K562 (cell line): ENCODE measurements around the gene SLC7A4. TPM values are rescaled to one million over a fixed set of nuclear protein-coding genes. Genes with fewer than 3 reads are reported as not detected.

Experiments used
- ARID1B ChIP-seq: fragments of 450-650 bp; IDR thresholded peaks from 2 replicates; pipeline ENCODE4 v1.6.1; 2016; ENCODE audit warnings: antibody characterized with exemption, mild to moderate bottlenecking, inconsistent platforms
- CXXC5 ChIP-seq: fragments of 250-450 bp; sonication (Bioruptor Pico); IDR thresholded peaks from 2 replicates; pipeline ENCODE4 v1.8.0; 2022; ENCODE audit warnings: inconsistent platforms, mild to moderate bottlenecking, moderate library complexity
- ELF2 ChIP-seq: fragments of 250-450 bp; sonication (Bioruptor Pico); IDR thresholded peaks from 2 replicates; pipeline ENCODE4 v1.5.0; 2021; ENCODE audit warnings: mild to moderate bottlenecking
- KLF13 ChIP-seq: fragments of 450-650 bp; IDR thresholded peaks from 2 replicates; pipeline ENCODE4 v1.6.1; 2016; ENCODE audit warnings: missing genetic modification characterization, low read depth, mild to moderate bottlenecking, missing compliant biosample characterization, moderate library complexity, borderline replicate concordance
- MCM2 ChIP-seq: fragments of 450-650 bp; IDR thresholded peaks from 2 replicates; pipeline ENCODE4 v1.6.1; 2017; ENCODE audit warnings: low read depth, mild to moderate bottlenecking
- NR4A1 ChIP-seq, 2 experiments: fragments of 250-450 bp in 1 of 2; fragments of 450-650 bp in 1 of 2; sonication (Bioruptor Pico) in 1 of 2; IDR thresholded peaks; 2 replicates each; pipeline versions ENCODE4 v1.4.0 to v1.6.1; 2016 to 2020; ENCODE audit warnings: mild to moderate bottlenecking in 2 of 2, missing compliant biosample characterization in 1 of 2, missing genetic modification characterization in 1 of 2, moderate library complexity in 1 of 2
- SMARCA5 ChIP-seq: fragments of 450-650 bp; IDR thresholded peaks from 2 replicates; pipeline ENCODE4 v1.6.1; 2016
- TCF7L2 ChIP-seq: fragments of 150-350 bp; IDR thresholded peaks from 2 replicates; pipeline ENCODE4 v1.6.1; 2016; ENCODE audit warnings: low read depth, mild to moderate bottlenecking, low read length, moderate library complexity
- ZNF695 ChIP-seq: fragments of 450-650 bp; formaldehyde crosslinking; IDR thresholded peaks from 2 replicates; pipeline ENCODE4 v1.4.0; 2020; ENCODE audit warnings: mild to moderate bottlenecking, moderate library complexity
- ZNF707 ChIP-seq: fragments of 250-450 bp; sonication (Bioruptor Pico); conservative IDR thresholded peaks from 2 replicates; pipeline ENCODE4 v1.8.0; 2022; ENCODE audit warnings: inconsistent platforms, mild to moderate bottlenecking, moderate library complexity
- polyA plus RNA-seq, 8 experiments: library from polyadenylated mRNA; depleted of rRNA in 4 of 8; stranded (reverse) in 5 of 8; unstranded in 3 of 8; fragments of >200 nt; fragmentation: Nextera tagmentation in 2 of 8; fragmentation: Illumina TruSeq in 1 of 8; extraction: Ambion mirVana in 2 of 8; extraction: Trizol in 1 of 8; gene quantifications; 2 replicates each; pipeline versions ENCODE4 v1.2.1 to v1.2.3, GENCODE V29; 2011 to 2014; ENCODE audit warnings: inconsistent platforms in 1 of 8, missing spikeins in 1 of 8
- total RNA-seq, 7 experiments: library from RNA; depleted of rRNA in 6 of 7; stranded (reverse); fragments of >200 nt in 6 of 7; fragmentation: Illumina TruSeq in 2 of 7; extraction: Trizol in 2 of 7; gene quantifications; 2 replicates each; pipeline versions ENCODE4 v1.2.1 to v1.2.3, GENCODE V29; 2011 to 2021; ENCODE audit warnings: low replicate concordance in 1 of 7
- TF ChIP-seq, protein P1 (sequence below): fragments of 450-650 bp; formaldehyde crosslinking; IDR thresholded peaks from 2 replicates; pipeline ENCODE4 v1.4.0; 2022; ENCODE audit warnings: missing genetic modification characterization
- TF ChIP-seq, protein P2 (sequence below): sonication (generic); formaldehyde crosslinking; IDR thresholded peaks from 2 replicates; pipeline ENCODE4 v1.8.0; 2023; ENCODE audit warnings: mild to moderate bottlenecking, missing genetic modification reagents
- TF ChIP-seq, protein P3 (sequence below): sonication (generic); formaldehyde crosslinking; IDR thresholded peaks from 2 replicates; pipeline ENCODE4 v1.8.1; 2023; ENCODE audit warnings: mild to moderate bottlenecking, missing genetic modification reagents
- TF ChIP-seq, protein P4 (sequence below): sonication (generic); formaldehyde crosslinking; IDR thresholded peaks from 2 replicates; pipeline ENCODE4 v1.8.1; 2022; ENCODE audit warnings: missing genetic modification reagents
- TF ChIP-seq, protein P5 (sequence below): fragments of 450-650 bp; IDR thresholded peaks from 2 replicates; pipeline ENCODE4 v1.6.1; 2016; ENCODE audit warnings: missing biosample characterization, missing genetic modification characterization
- TF ChIP-seq, protein P6 (sequence below), 2 experiments: IDR thresholded peaks; 2 replicates each; pipeline ENCODE4 v1.6.1; 2012; ENCODE audit warnings: improper control_type of control experiment in 2 of 2, low read depth in 2 of 2, low read length in 2 of 2, borderline replicate concordance in 1 of 2

SLC7A4 gene
- total and polyA plus RNA-seq, 9 of the 15 experiments (the other 6 are each of a cell fraction or from before 2014, with no cell fraction given) = not detected

DNA sequence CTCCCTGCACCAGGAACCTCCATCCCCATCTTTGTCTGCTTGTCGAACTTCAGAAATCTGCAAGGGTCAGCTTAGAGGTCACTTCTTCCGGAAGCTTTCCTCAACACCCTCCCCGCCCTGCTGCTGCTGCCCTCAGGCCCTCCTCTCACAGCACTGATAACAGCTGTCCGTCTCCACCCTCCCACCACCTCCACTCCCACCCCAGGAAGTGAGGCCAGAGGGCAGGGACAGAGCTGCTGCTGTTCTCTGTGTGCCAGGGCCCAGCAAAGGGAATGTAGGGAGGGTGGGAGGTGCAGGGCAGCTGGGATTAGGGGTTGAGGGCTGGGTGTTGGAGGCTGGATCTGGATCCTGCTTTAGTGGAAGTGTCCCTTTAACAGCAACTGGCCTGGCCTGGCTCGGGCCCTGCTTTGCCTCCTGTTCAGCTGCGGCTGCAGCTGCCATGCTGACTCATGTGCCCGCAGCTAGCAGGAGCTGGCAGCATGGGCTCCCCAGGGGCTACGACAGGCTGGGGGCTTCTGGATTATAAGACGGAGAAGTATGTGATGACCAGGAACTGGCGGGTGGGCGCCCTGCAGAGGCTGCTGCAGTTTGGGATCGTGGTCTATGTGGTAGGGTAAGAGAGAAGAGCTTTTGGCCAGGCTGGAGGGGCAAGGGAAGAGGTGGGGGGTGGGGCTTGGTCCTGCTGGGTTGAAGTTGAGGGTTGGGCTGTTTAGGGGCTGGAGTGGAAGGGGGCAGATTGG lies 17.5 kb downstream of the SLC7A4 start, which contains the start of gene P2RX6 (continued):
- TF ChIP-seq, protein P1, sequence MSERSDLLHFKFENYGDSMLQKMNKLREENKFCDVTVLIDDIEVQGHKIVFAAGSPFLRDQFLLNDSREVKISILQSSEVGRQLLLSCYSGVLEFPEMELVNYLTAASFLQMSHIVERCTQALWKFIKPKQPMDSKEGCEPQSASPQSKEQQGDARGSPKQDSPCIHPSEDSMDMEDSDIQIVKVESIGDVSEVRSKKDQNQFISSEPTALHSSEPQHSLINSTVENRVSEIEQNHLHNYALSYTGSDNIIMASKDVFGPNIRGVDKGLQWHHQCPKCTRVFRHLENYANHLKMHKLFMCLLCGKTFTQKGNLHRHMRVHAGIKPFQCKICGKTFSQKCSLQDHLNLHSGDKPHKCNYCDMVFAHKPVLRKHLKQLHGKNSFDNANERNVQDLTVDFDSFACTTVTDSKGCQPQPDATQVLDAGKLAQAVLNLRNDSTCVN = peak; percentile 96
- TF ChIP-seq ELF2 (CRISPR knock-in tag) (peak; percentile 95), MCM2 (no peak), SMARCA5 (no peak), TCF7L2 (no peak), ZNF707 (CRISPR knock-in tag) (no peak), ARID1B (no peak), KLF13 (tag) (peak; percentile 57; the same call in 1 of the 2 replicates), ZNF695 (CRISPR knock-in tag) (no peak), CXXC5 (peak; percentile 20), NR4A1 (CRISPR knock-in tag; IDR thresholded peaks at IDR 0.05) (no peak), NR4A1 (tag; IDR thresholded peaks at IDR 0.05) (peak; percentile 12; the same call in 1 of the 2 replicates)
- TF ChIP-seq, protein P2, sequence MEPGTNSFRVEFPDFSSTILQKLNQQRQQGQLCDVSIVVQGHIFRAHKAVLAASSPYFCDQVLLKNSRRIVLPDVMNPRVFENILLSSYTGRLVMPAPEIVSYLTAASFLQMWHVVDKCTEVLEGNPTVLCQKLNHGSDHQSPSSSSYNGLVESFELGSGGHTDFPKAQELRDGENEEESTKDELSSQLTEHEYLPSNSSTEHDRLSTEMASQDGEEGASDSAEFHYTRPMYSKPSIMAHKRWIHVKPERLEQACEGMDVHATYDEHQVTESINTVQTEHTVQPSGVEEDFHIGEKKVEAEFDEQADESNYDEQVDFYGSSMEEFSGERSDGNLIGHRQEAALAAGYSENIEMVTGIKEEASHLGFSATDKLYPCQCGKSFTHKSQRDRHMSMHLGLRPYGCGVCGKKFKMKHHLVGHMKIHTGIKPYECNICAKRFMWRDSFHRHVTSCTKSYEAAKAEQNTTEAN (CRISPR knock-in tag) = no peak
- TF ChIP-seq, protein P3, sequence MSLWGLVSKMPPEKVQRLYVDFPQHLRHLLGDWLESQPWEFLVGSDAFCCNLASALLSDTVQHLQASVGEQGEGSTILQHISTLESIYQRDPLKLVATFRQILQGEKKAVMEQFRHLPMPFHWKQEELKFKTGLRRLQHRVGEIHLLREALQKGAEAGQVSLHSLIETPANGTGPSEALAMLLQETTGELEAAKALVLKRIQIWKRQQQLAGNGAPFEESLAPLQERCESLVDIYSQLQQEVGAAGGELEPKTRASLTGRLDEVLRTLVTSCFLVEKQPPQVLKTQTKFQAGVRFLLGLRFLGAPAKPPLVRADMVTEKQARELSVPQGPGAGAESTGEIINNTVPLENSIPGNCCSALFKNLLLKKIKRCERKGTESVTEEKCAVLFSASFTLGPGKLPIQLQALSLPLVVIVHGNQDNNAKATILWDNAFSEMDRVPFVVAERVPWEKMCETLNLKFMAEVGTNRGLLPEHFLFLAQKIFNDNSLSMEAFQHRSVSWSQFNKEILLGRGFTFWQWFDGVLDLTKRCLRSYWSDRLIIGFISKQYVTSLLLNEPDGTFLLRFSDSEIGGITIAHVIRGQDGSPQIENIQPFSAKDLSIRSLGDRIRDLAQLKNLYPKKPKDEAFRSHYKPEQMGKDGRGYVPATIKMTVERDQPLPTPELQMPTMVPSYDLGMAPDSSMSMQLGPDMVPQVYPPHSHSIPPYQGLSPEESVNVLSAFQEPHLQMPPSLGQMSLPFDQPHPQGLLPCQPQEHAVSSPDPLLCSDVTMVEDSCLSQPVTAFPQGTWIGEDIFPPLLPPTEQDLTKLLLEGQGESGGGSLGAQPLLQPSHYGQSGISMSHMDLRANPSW (CRISPR knock-in tag) = no peak
- TF ChIP-seq, protein P4, sequence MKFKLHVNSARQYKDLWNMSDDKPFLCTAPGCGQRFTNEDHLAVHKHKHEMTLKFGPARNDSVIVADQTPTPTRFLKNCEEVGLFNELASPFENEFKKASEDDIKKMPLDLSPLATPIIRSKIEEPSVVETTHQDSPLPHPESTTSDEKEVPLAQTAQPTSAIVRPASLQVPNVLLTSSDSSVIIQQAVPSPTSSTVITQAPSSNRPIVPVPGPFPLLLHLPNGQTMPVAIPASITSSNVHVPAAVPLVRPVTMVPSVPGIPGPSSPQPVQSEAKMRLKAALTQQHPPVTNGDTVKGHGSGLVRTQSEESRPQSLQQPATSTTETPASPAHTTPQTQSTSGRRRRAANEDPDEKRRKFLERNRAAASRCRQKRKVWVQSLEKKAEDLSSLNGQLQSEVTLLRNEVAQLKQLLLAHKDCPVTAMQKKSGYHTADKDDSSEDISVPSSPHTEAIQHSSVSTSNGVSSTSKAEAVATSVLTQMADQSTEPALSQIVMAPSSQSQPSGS (CRISPR knock-in tag) = no peak
- TF ChIP-seq, protein P5, sequence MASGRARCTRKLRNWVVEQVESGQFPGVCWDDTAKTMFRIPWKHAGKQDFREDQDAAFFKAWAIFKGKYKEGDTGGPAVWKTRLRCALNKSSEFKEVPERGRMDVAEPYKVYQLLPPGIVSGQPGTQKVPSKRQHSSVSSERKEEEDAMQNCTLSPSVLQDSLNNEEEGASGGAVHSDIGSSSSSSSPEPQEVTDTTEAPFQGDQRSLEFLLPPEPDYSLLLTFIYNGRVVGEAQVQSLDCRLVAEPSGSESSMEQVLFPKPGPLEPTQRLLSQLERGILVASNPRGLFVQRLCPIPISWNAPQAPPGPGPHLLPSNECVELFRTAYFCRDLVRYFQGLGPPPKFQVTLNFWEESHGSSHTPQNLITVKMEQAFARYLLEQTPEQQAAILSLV (tag) = no peak
- TF ChIP-seq, protein P6, sequence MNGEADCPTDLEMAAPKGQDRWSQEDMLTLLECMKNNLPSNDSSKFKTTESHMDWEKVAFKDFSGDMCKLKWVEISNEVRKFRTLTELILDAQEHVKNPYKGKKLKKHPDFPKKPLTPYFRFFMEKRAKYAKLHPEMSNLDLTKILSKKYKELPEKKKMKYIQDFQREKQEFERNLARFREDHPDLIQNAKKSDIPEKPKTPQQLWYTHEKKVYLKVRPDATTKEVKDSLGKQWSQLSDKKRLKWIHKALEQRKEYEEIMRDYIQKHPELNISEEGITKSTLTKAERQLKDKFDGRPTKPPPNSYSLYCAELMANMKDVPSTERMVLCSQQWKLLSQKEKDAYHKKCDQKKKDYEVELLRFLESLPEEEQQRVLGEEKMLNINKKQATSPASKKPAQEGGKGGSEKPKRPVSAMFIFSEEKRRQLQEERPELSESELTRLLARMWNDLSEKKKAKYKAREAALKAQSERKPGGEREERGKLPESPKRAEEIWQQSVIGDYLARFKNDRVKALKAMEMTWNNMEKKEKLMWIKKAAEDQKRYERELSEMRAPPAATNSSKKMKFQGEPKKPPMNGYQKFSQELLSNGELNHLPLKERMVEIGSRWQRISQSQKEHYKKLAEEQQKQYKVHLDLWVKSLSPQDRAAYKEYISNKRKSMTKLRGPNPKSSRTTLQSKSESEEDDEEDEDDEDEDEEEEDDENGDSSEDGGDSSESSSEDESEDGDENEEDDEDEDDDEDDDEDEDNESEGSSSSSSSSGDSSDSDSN (IDR thresholded peaks at IDR 0.05; ENCODE audit: borderline replicate concordance in 1 of 2, low read depth in 2 of 2, low read length in 2 of 2) = peak; percentile 90 to 93; a peak in 3 of 4 replicates
